ENCODE data around the gene TCF20.

Gene TCF20

DNA sequence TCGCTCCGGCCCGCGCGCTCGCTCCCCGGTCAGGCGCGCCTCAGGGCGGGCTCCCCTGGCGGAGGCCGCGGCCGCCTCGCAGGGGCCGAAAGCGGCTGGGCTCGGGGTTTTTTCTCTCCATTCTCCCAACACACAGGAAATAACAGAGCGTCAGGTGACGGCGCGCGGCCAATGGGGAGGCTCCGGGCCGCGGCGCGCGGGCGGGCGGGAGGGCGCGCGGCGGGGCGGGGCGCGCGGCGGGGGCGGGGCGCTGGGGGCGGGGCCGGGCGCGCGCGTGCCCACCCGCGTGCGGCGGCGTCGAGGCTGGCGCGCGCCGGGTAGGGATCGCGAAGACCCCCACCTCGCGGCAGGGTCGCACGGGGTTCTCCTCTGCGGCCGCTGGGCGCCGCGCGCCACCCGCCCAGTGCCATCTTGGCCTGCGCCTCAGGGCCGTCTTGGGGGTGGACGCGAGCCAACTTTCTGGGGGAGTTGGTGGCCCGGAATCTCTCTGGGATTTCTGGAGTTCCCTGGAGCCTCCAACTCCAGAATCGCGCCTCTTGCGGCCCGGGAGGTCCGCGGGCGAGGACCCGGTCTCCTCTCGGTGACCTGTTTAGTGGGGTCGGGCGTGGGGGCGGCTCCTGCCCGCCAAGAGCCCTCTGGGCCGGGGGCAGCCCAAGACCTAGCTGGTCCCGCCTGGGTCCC lies at the start of gene TCF20:
TCF20 (minus strand) TSS at position 144 of the 681 bp plus-strand sequence. CDS start 55,348 bp downstream, outside the sequence.
- DNase-seq = peak; percentile 81 to 85

DNA sequence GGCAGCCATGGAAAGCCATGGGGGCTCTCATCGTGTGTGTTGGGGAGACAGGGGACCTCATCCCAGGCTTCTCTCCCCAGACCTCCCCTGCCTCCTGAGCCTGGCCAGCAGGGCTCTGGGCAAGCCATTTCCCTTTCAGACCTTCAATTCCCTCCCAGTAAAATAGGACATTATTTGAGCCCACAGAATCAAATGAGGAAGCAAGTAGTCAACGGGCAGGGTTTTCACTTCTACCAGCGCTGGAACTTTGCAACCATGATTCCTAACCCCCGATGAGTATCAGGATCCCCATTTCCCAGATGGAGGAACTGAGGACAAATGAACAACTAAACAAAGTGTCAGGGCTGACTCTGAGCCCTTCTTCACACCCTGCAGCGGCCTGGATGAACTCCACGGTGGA lies 48.9 kb upstream of the TCF20 start:
- DNase-seq = no peak

DNA sequence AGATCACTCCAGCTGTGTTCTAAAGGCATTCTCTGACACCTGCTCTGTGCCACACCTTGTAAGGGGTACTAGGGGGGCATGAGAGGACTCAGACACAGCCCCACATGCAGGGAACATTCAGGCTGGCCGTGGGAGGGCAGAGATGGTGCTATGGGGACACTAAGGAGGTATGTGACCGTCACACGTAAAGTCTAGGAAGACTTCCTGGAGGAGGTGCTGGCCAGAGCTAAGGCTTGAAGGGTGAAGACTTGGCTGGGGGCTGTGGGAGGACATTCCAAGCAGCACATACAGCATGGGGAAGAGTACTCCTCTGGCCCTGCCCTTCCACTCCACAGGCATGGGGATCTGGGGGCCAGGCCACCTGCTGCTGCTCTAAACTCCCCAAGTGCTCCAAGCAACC lies 48.5 kb upstream of the TCF20 start:
- no peak for DNase-seq

DNA sequence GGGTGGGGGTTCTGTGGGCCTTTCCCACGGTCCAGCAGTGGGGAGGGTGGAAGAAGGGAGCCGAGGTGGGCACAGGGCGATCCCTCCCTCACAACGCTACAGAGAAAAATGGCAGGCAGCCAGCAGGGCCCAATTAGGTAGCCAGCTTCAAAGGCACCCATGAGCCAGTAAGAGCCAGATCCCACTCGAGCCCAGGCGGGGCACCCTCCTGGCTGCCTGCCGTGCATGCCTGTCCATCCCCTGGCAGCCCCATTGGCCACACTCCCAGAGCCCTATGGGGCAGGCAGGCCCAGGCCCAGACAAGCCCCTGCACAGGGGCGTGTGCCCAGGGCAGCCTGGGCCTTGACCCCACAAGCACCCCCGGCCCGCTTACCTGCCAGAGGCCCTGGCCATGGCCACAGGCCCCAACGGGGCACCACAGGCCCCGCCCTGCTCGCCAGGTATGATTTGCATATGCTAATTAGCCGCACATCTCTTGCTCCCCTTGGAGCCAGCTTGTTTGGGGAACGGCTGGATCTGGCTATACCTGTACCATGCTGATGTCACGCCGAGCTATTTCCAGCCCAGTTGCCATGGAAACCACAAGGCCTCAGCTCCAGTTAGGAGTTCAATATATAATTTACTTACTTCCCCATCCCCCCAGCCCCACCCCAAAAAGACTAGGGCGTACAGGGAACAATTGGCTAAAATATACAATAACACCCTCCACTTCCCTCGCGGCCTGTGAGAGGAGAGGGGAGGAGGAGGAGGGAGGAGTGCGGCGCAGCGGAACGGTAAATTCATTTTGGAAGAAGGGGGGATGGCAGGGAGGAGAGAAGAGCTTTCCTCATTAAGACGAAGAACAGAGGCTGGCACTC lies 47.5 kb upstream of the TCF20 start:
- DNase-seq = no peak

DNA sequence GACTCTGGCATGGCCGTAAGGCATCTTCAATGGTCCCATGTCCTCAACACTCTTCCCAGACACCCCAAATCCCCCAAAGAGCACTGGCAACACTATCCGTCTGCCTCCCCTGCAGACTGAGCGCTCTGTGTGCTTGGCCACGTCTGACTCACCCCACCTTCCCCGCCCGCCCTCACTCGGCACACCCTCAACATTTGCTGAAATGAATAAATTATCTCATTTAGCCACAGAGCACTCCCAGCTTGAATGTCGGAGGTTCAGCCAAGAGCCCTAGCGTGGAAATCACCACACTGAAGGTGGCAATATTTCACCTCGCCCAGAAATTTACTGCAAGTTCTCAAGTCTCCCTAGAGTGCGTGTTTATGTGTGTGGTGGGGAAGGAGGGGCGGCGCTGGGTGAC lies 46.6 kb upstream of the TCF20 start:
- DNase-seq = peak; percentile 67 to 74

DNA sequence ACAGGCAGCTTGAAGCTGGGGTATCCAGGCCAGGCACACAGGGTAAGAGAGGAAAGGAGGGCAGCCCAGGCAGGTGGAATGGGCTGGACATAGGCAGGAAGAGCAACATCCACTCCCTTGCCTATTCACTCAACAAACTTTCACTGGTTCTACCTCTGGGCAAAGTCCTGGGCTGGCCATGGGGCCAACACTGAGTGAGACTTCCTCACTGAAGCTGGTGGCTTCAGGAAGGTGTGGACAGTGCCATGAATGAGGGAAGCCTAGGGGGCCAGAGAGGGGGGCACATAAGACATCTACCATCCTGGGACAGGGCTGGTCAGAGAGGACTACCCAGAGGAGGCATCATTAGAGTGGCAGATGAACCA lies 44.9 kb upstream of the TCF20 start:
- DNase-seq = no peak

DNA sequence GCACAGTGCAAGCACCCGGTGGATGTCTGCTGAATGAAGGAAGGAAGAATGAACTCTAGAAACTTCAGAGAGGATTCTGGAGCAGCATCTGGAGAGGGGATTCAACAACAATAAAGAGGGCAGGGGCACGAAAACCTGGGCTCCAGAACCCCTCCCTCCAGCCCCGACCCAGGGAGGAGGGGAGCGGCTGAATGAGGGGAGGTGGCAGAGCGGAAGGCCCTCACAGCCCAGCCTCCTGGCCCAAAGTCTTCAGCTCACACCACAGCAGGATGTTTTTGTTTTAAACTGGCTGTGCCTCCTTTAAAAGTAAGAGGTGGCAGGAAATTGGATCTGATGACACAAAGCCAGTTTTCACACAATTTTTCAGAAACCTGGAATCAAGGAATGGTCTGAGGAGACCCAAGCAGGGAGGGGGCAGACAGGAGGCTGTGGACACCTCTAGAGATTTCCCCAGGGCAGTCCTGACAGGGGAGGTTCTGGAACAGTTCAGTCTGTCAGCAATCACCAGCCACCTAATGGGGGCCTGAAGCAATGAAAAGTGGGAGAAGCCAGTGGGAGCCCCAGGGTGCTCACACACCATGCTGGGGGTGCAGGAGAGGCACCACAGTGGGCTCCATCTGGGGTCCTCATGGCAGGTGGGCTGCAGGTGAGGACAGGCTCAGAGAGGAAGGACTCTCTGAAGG lies 44.4 kb upstream of the TCF20 start:
- DNase-seq = no peak

DNA sequence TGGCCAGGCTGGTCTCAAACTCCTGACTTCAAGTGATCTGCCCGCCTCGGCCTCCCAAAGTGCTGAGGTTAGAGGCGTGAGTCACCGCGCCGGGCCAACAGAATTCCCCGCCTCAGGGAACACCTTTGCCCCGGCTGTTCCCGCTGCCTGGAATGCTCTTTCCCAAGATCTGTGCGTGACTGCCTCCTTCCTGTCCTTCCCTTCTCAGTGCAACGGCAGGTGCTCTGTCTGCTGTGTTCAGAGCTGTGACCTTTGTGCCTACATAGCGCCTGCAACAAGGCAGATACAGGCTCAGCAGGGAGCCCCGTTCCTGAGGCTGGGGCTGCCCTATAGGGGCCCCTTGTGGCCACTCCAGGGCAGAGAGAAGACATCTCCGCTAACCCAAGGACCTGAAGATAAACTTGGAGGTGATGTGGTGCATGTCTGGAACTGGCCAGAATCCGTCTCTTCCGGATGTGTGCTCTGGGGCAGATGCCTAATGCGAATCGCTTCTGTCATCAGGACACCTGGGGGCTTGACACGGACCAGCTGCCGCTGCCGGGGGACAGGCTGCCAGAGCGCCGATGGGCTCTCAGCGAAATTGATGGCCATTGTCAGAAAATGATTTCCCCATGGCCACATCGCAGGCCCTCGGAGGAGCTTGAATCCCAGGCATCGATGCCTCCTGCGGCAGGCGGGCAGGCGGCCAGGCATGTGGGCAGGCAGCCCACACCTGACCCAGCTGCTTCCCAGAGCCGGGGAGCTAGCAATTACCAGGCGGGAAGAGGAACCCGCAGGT lies 43.5 kb upstream of the TCF20 start:
- peak in 1 of 2 experiments; percentile 50 for DNase-seq

DNA sequence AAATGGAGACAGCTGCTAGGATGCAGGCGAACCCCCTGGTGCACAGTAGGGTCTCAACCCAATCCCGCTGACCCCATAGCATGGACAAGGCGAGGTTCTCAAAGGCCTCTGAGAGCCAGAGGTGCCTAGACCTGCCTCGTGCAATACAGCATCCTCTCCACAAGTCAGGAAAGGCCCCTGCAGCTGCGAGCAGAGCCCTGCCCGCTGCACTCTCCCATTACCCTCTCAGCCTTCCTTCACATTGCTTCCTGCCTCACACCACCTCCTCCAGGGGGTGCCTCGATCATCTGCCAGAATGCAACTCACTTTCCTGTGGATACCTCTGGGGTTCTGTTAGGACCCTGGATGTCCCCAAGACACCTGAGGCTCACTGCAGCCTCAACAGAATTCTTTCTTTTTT lies 42.8 kb upstream of the TCF20 start:
- no peak for DNase-seq

DNA sequence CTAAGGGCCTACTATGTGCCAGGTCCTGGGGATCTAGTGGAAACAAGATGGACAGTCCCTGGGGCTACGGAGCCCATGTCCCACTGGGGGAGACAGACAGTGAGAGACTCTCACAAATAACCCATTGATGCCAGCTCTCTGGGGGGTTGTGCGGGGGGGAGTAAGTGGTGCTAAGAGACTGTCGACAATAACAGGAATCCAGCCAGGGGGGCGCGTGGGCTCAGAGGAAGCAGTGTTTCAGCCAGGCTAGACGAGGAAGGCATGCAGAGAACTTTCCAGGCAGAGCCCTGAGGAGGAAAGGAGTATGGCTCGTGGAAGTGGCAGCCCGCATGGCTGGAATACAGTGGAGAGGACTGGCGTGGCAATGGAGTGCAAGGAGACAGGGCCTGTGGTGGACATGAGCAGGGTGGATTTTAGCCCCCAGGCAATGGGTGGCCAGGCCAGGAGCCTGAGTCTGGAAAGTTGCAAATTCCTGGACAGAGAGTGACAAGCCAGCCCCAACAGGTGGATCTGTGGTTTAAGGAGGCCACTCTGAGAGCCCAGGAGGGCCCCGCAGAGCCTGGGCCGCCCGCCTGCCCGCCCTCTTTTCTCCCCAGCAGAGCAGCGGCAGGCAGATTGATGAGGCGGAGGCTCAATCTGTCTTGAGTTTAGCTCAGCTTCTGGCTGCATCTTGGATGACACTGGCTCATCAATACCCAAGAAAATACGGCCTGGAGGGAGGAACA lies 40.0 kb upstream of the TCF20 start:
- DNase-seq = no peak

DNA sequence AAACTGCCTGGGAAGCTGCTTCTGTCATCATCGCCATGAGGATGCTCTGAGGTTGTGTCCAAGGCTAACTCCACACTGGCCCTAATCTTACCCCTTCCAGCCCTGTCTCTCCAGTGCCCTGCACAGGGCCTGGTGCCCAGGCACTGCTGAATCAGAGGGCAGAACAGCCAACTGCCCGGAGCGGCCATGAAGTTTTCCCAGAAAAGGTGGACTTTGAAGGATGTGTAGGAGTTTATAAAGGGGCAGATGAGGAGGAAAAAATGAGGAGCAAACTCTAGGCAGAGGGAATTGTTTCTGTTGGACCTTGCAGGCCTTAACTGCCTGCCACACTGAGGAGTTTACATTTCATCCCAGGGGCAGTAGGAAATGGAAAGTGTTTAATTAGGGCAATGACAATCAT lies 39.4 kb upstream of the TCF20 start:
- DNase-seq = no peak

DNA sequence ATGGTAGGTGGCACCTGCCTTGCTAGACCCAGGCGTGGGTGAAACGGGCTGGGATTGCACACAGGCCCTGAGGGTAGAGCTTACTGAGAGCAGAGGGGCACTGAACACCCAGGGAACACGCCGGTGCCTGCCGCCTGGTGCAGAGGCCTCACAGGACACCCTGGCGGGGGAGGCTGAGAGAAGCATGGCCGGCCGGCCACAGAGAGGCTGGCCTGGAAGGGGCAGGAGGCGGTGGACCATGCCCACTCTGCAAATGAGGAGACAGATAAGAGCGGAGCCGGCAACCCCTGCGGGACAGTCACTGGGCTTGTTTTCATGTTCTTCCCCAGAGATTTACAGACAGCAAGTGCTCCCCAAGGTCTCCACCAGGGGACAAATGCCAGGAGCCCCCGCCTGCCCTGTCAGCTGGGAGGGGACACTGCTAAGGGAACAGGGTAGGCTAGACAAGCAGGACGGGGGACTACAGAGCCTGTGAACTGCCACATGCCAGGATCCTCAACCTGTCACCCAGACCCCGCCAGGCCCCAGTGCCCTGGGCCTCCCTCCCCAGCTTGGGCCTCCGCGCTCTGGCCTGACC lies 38.5 kb upstream of the TCF20 start:
- no peak for DNase-seq

DNA sequence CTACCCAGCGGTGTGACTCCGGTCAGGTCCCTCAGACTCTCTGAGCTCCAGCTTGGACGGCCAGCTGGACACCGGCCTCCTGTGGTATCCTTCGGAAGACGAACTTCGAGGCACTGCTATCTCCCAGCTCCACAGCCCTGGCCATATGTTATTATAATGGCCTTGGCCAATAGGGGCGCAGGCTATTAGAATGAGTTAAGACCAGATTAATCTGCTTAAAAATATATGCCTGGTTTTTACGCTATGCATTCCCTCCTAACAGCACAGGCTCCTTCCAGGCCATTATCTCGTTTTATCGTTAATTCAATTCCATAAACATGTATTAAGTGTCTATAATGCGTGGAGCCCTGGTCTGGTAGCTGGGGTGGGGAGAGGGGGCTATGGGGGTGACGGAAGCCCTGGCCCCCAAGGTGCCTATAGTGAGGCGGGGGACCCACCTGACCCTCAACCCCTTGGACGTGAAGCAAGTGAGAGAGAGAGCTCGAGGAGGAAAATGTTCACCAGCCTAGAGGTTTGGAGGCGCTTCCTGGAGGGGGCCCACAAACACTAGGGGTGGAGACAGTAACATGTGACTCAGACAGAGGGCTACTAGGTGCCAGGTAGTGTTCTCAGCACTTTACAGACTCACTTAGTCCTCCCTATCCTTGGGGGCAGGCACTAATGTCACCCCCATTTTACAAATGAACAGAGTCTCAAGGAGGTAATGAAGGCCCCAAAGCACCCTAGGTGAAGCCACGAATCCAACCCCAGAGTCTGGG lies 37.5 kb upstream of the TCF20 start:
- no peak for DNase-seq

DNA sequence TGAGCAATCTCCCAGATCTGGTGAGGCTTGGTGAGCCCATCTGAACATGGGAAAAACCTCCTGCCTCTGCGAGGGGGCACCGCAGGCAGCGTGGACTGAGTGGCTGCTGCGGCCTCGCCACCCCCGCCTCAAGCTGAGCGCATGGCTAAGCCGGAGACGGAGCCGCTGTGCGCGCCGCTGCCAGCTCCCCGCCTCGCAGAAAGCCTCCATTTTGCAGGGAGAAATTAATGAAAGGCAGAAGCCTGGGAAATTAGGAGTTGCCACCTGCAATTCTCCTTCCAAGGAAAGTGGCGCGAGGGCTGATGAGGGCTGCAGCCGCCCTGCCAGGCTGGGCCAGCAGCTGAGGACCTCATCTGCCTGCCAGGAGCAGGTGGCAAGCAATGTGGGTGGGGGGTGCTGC lies 35.6 kb upstream of the TCF20 start:
- DNase-seq = no peak

DNA sequence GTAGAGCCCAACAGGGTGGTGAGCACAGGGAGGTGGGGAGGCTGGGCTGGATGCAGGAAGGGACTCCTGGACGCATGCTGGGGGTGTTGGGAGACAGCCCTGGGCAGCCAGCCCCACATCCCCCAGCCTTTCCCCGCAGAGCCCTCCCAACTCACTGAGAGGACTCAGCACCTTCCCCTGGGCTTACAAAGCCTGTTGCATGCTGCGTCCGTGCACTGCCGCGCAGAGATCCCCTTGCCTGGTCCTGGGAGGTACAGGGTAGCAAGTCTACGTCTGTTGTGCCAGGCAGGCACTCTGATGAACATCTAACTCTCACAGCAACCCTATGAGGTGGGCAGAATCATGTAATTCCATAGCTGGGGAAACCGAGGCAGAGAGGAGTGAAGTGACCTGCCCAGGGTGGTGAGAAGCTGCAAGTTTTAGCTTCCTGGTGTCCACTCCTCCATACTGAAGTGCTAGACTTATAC lies 33.9 kb upstream of the TCF20 start:
- DNase-seq = no peak

DNA sequence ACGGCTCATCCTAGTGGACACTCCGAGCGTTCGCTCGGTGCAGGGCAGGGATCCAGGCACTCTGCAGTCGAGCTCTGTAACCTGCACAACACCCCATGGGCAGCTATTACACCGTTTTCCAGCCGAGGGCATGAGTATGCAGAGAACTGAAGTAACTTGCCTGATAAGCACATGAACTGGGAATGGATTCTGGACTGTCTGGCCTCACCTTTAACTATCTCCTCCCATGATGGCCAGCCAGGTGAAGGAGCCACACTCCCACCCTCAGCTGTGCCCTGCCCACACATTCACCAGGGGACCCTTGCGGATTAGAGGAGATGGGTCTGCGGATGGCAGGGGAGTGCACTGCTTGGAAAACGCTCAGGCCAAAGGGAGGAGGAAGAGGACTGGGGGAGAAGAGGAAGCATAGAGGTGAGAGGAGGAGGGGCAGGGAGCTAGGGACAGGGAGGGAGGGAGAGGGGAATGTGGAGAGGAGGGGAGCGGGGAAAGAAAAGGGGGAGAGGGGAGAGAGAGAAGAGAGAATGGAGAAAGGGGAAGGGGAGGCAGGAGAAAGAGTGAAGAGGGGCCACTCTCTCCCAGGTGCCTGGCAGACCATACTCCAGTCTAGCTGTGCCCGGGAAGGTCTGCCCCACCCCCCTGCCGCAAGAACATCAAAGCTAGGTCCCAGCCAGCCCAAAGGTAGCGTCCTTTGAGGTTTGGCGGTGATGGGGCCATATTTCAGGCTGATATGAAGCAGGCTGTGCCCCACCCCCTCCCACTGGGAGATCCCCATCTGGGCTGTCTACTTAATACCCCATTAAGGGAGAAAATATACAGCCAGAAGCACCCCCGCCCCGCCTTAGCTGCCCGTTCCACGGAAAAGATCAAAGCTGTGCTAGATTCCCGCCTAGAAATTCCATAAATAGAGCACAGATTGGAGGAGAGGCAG lies 33.2 kb upstream of the TCF20 start:
- no peak for DNase-seq

DNA sequence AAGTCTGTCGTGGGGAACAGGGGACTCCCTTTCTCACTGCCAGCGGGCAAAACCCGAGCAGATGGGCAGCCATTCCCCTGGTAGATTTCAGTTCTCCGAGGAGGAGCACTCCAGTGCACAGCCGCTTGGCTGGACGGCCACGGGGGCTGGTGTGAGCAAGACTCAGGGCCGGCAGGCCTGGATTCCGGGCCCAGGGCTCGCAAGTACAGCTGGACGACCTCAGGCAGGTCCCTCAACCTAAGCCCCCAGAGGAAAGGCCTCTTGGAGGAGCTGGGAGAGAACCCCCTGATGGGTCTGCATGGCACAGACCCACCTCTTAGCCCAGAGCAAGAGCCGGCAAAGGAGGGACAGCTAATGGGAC lies 31.3 kb upstream of the TCF20 start:
- DNase-seq = no peak

DNA sequence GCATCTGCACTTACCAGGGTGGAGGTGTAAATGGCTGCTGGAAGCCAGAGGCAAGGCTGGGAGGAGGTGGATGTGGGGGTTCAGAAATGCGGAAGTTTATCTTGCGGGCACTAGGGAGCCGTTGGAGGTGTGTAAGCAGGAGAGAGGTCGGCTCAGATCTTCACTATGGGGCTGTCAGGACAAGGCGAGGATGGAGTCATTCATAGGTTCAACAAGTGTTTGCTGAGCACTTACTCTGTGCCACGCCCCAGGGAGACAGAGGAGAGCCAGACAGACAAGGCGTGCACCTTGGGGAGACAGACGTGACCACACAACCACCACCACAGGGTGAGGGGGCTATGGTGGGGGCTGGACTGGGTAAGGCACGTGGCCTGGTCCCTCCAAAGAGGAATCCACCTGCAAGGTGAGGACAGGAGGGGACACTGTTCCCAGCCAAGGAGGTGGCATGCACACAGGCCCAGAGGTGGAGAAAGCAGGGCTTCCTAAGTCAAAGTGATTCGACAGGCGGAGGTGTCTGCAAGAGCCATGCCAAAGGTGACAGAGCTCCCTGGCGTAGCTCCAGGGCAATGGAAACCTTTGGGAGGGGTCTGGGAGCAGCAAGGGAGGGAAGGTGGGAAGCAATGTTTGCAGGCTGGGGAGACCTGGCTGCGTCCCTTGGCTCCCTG lies 30.8 kb upstream of the TCF20 start:
- no peak for DNase-seq
